GM19463 (cell line): ENCODE measurements around the gene PARG.
A peak's percentile ranks its signal among the peaks of the same experiment; 100 is the strongest.
"Not testable (repeated sequence)": the region's sequence is repeated elsewhere in the genome, so short reads cannot be mapped to it uniquely, and the experiment has no call there.

Experiments
- ATAC-seq: cut with Tn5 transposase; IDR thresholded peaks from one replicate; pipeline ENCODE4 v1.9.1; 2021; ENCODE audit warnings: mild to moderate bottlenecking, moderate library complexity; ENCODE audit not compliant: unreplicated experiment

The PARG gene

GRCh38 chr10:49941447-49942338 lies at the start of gene PARG, which contains the start of gene TIMM23B:
Gene PARG, minus strand, starts transcription at chr10:49942027. Its CDS starts 302 bp downstream, at chr10:49941725.
Gene TIMM23B, plus strand, starts transcription at chr10:49942053. Its CDS starts 142 bp downstream, at chr10:49942195.
- peak; percentile 70 for ATAC-seq

- ATAC-seq = not testable (repeated sequence)
Measured at GRCh38 chr10:49988376-49988775, 46.5 kb upstream of the PARG start, which contains the start of gene AGAP6. Gene AGAP6, plus strand, starts transcription at chr10:49988406. Its CDS starts 310 bp downstream, at chr10:49988716.

GRCh38 chr10:49987207-49987606 lies 45.4 kb upstream of the PARG start:
- ATAC-seq = not testable (repeated sequence)

GRCh38 chr10:49977756-49978155 lies 35.9 kb upstream of the PARG start:
- not testable (repeated sequence) for ATAC-seq

- ATAC-seq = not testable (repeated sequence)
Measured at GRCh38 chr10:49972094-49972493, 30.3 kb upstream of the PARG start.

- not testable (repeated sequence) for ATAC-seq
Measured at GRCh38 chr10:49971466-49971865, 29.6 kb upstream of the PARG start.

- ATAC-seq = not testable (repeated sequence)
Measured at GRCh38 chr10:49970331-49970857, 28.6 kb upstream of the PARG start.

GRCh38 chr10:49953122-49953521 lies 11.3 kb upstream of the PARG start:
- ATAC-seq = peak; percentile 50

- not testable (repeated sequence) for ATAC-seq
Measured at GRCh38 chr10:49952006-49952405, 10.2 kb upstream of the PARG start.

- not testable (repeated sequence) for ATAC-seq
Measured at GRCh38 chr10:49948737-49949136, 6.9 kb upstream of the PARG start.

- ATAC-seq = not testable (repeated sequence)
Measured at GRCh38 chr10:49948142-49948541, 6.3 kb upstream of the PARG start.

- ATAC-seq = not testable (repeated sequence)
Measured at GRCh38 chr10:49943607-49944006, 1.8 kb upstream of the PARG start.

- ATAC-seq = peak; percentile 4
Measured at GRCh38 chr10:49942339-49942705, 495 bp upstream of the PARG start.

- not testable (repeated sequence) for ATAC-seq
Measured at GRCh38 chr10:49931959-49932728, 9.7 kb downstream of the PARG start.

GRCh38 chr10:49931276-49931675 lies 10.6 kb downstream of the PARG start:
- ATAC-seq = not testable (repeated sequence)

- ATAC-seq = not testable (repeated sequence)
Measured at GRCh38 chr10:49923572-49923971, 18.3 kb downstream of the PARG start.

GRCh38 chr10:49922041-49922440 lies 19.8 kb downstream of the PARG start:
- ATAC-seq = not testable (repeated sequence)

GRCh38 chr10:49917927-49918326 lies 23.9 kb downstream of the PARG start:
- not testable (repeated sequence) for ATAC-seq

GRCh38 chr10:49916451-49916850 lies 25.4 kb downstream of the PARG start:
- not testable (repeated sequence) for ATAC-seq

GRCh38 chr10:49910295-49910694 lies 31.5 kb downstream of the PARG start:
- ATAC-seq = not testable (repeated sequence)
